Measurements from ENCODE around the gene H1-8. TPM values are rescaled to one million over a fixed set of nuclear protein-coding genes. Genes with fewer than 3 reads are reported as not detected.

H1-8 gene
- total RNA-seq, 2 experiments from 2014 or later, result not detected

GRCh38 chr3:129547241-129547640, 4.3 kb downstream of the H1-8 start:
- no peaks in the 10 kb centered on the region for H3K36me3 Mint-ChIP-seq (ENCODE audit: low read depth)
- intact Hi-C loops (cut with micrococcal nuclease), result no loop called here

GRCh38 chr3:129548104-129548965, 5.4 kb downstream of the H1-8 start:
- no peak for TF ChIP-seq CTCF (IDR thresholded peaks at IDR 0.05)
- H3K9me3 Mint-ChIP-seq, result no peaks in the 10 kb centered on the region
- H3K4me1 Mint-ChIP-seq (ENCODE audit: low read depth), result no peaks in the 10 kb centered on the region
- H3K4me3 Mint-ChIP-seq, result no peak overlapping the region
- intact Hi-C loops (cut with micrococcal nuclease), result no loop called here
- H3K27me3 Mint-ChIP-seq, result peaks cover 4% of the 10 kb centered on the region
- CTCF ChIA-PET, result no interaction called here
- no peak overlapping the region for H3K27ac Mint-ChIP-seq
- DNase-seq (no peak), ATAC-seq (no peak)
- POLR2A ChIA-PET, result no interaction called here
- H3K36me3 Mint-ChIP-seq (ENCODE audit: low read depth), result no peaks in the 10 kb centered on the region

More at GRCh38 chr3:129547241-129547640, 4.3 kb downstream of the H1-8 start:
- no peak overlapping the region for H3K27ac Mint-ChIP-seq
- H3K27me3 Mint-ChIP-seq, result no peaks in the 10 kb centered on the region
- POLR2A ChIA-PET, result no interaction called here
- DNase-seq (no peak), ATAC-seq (no peak)
- H3K9me3 Mint-ChIP-seq, result no peaks in the 10 kb centered on the region
- CTCF ChIA-PET, result no interaction called here
- no peak for TF ChIP-seq CTCF (IDR thresholded peaks at IDR 0.05)
- no peaks in the 10 kb centered on the region for H3K4me1 Mint-ChIP-seq (ENCODE audit: low read depth)
- H3K4me3 Mint-ChIP-seq, result no peak overlapping the region

DNA sequence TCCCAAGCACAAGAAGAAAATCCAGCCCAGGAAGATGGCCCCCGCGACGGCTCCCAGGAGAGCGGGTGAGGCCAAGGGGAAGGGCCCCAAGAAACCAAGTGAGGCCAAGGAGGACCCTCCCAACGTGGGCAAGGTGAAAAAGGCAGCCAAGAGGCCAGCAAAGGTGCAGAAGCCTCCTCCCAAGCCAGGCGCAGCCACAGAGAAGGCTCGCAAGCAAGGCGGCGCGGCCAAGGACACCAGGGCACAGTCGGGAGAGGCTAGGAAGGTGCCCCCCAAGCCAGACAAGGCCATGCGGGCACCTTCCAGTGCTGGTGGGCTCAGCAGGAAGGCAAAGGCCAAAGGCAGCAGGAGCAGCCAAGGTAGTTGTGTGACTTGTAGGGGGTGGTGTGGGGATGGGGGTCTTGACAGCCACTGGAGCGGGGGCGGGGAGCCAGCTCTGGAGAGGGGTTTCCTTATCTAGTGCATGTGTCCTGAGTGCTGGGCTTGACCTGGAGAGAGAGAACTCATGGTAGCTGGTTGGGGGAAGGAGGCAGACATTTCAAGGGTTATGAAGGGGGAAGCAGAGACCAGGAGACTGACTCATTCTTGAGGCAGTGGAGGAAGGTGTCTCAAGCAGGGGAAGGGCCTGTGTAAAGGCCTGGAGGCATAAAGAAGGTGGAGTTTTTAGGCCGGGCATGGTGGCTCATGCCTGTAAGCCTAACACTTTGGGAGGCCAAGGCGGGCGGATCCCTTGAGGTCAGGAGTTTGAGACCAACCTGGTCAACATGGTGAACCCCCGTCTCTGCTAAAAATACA, 6.2 kb downstream of the H1-8 start:
- POLR2A ChIA-PET, result no interaction called here
- H3K4me1 Mint-ChIP-seq (ENCODE audit: low read depth), result peaks cover 2% of the 10 kb centered on the region
- no peak overlapping the region for H3K4me3 Mint-ChIP-seq
- ATAC-seq (no peak), DNase-seq (no peak)
- no peak for TF ChIP-seq CTCF (IDR thresholded peaks at IDR 0.05)
- no peak overlapping the region for H3K27ac Mint-ChIP-seq
- peaks cover 4% of the 10 kb centered on the region for H3K27me3 Mint-ChIP-seq
- CTCF ChIA-PET, result no interaction called here
- no peaks in the 10 kb centered on the region for H3K36me3 Mint-ChIP-seq (ENCODE audit: low read depth)
- intact Hi-C loops (cut with micrococcal nuclease), result no loop called here
- H3K9me3 Mint-ChIP-seq, result no peaks in the 10 kb centered on the region

- Mint-ChIP-seq H3K4me1 (ENCODE audit: low read depth) (peaks cover 2% of the 10 kb centered on the region), H3K9me3 (no peaks in the 10 kb centered on the region), H3K27ac (no peak overlapping the region), H3K27me3 (peaks cover 4% of the 10 kb centered on the region), H3K36me3 (ENCODE audit: low read depth) (no peaks in the 10 kb centered on the region), H3K4me3 (no peak overlapping the region)
- CTCF ChIA-PET, result no interaction called here
- intact Hi-C loops (cut with micrococcal nuclease), result no loop called here
- POLR2A ChIA-PET, result no interaction called here
- no peak for TF ChIP-seq CTCF (IDR thresholded peaks at IDR 0.05)
- DNase-seq (no peak), ATAC-seq (no peak)
Measured at GRCh38 chr3:129549805-129550204, 6.8 kb downstream of the H1-8 start.

Data from activated CD8-positive, alpha-beta T cell treated with anti-CD3 and anti-CD28 coated beads for 36 hours (primary cell).